B cell (primary cell): ENCODE data around the gene SLC4A1.

Experiments used
- CTCF ChIP-seq: fragments of 200-600 bp; IDR thresholded peaks from one replicate; pipeline ENCODE4 v1.8.0; 2022; ENCODE audit warnings: antibody characterized with exemption, mild to moderate bottlenecking
- EZH2 ChIP-seq: IDR thresholded peaks from 2 replicates; pipeline ENCODE4 v1.6.1; 2012; ENCODE audit warnings: borderline replicate concordance, low read depth, mild to moderate bottlenecking, moderate library complexity, low read length; ENCODE audit not compliant: insufficient read depth, poor library complexity, severe bottlenecking

DNA sequence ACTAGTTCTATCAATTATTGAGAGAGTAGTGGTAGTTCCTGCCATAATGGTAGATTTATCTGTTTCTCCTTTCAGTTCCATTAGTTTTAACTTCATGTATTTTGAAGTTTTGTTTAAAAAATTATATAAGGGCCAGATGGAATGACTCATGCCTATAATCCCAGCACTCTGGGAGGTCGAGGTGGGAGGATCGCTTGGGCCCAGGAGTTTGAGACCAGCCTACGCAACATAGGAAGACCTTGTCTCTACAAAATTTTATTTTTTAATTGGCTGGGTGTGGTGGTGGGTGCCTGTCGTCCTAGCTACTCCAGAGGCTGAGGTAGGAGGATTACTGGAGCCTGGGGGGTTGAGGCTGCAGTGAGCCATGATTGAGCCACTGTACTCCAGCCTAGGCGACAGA lies 34.4 kb downstream of the SLC4A1 start:
- TF ChIP-seq CTCF (no peak), EZH2 (no peak)
